NCI-H1436 treated with DMSO at 0.1 percent for 48 hours (cell line): Measurements from ENCODE around the gene SLC13A5.

ENCODE experiments used
- DNase-seq: peaks from one replicate; lab custom pipeline; 2025; lab: John Stamatoyannopoulos, UW

SLC13A5 gene

GRCh38 chr17:6638046-6638908, 74.9 kb downstream of the SLC13A5 start:
- no peak for DNase-seq

GRCh38 chr17:6637458-6637840, 75.7 kb downstream of the SLC13A5 start:
- no peak for DNase-seq

GRCh38 chr17:6636616-6637457, 76.3 kb downstream of the SLC13A5 start:
- DNase-seq = no peak

GRCh38 chr17:6636105-6636504, 77.1 kb downstream of the SLC13A5 start:
- no peak for DNase-seq
